H9 (cell line): ENCODE results near the gene NDUFC2. TPM values are rescaled to one million over a fixed set of nuclear protein-coding genes. Genes with fewer than 3 reads are reported as not detected.

Experiments used
- DNase-seq: peaks from one replicate; pipeline ENCODE4 v3.0.0-alpha.2; 2017
- H2AFZ ChIP-seq: one replicate; pipeline ENCODE4 v1.6.1; 2013; ENCODE audit warnings: mild to moderate bottlenecking, low read length, control low read depth, moderate library complexity
- H2AK5ac ChIP-seq: 2 replicates; pipeline ENCODE4 v1.6.1; 2013; ENCODE audit warnings: low read length, control low read depth, mixed read lengths; ENCODE audit not compliant: insufficient read length
- H2BK120ac ChIP-seq: one replicate; pipeline ENCODE4 v1.6.1; 2013; ENCODE audit warnings: low read depth, mild to moderate bottlenecking, low read length, control low read depth, inconsistent platforms; ENCODE audit not compliant: poor library complexity, severe bottlenecking
- H2BK12ac ChIP-seq: 2 replicates; pipeline ENCODE4 v1.6.1; 2013; ENCODE audit warnings: low read length, control low read depth, mixed read lengths, low read depth; ENCODE audit not compliant: insufficient read length
- H2BK15ac ChIP-seq: 2 replicates; pipeline ENCODE4 v1.6.1; 2013; ENCODE audit warnings: low read depth, low read length, control low read depth
- H2BK20ac ChIP-seq: one replicate; pipeline ENCODE4 v1.6.1; 2013; ENCODE audit warnings: low read depth, mild to moderate bottlenecking, low read length, control low read depth, inconsistent platforms; ENCODE audit not compliant: poor library complexity, severe bottlenecking
- H2BK5ac ChIP-seq: 2 replicates; pipeline ENCODE4 v1.6.1; 2013; ENCODE audit warnings: low read length, control low read depth, mixed read lengths; ENCODE audit not compliant: insufficient read length
- H3K14ac ChIP-seq: 2 replicates; pipeline ENCODE4 v1.6.1; 2013; ENCODE audit warnings: low read length, control low read depth; ENCODE audit not compliant: insufficient read depth
- H3K18ac ChIP-seq: 2 replicates; pipeline ENCODE4 v1.6.1; 2013; ENCODE audit warnings: low read depth, mild to moderate bottlenecking, mixed read lengths, low read length, control low read depth; ENCODE audit not compliant: insufficient read length
- H3K23ac ChIP-seq: 2 replicates; pipeline ENCODE4 v1.6.1; 2013; ENCODE audit warnings: low read length, control low read depth, mixed read lengths, low read depth; ENCODE audit not compliant: insufficient read length
- H3K23me2 ChIP-seq: 2 replicates; pipeline ENCODE4 v1.6.1; 2013; ENCODE audit warnings: low read depth, mild to moderate bottlenecking, mixed read lengths, low read length, control low read depth; ENCODE audit not compliant: insufficient read length, poor library complexity, severe bottlenecking
- H3K27ac ChIP-seq: 2 replicates; pipeline ENCODE4 v1.5.1; 2013; ENCODE audit warnings: low read length, control low read depth, mixed read lengths, low read depth; ENCODE audit not compliant: insufficient read length
- H3K27me3 ChIP-seq: 2 replicates; pipeline ENCODE4 v1.6.1; 2013; ENCODE audit warnings: low read length, control low read depth, inconsistent platforms; ENCODE audit not compliant: insufficient read depth
- H3K4ac ChIP-seq: 2 replicates; pipeline ENCODE4 v1.6.1; 2013; ENCODE audit warnings: low read depth, mild to moderate bottlenecking, control low read depth, inconsistent platforms, low read length, moderate library complexity
- H3K4me1 ChIP-seq: 2 replicates; pipeline ENCODE4 v1.6.1; 2013; ENCODE audit warnings: low read length, control low read depth, inconsistent platforms; ENCODE audit not compliant: insufficient read depth
- H3K4me2 ChIP-seq: 2 replicates; pipeline ENCODE4 v1.6.1; 2013; ENCODE audit warnings: low read length, control low read depth, mixed read lengths; ENCODE audit not compliant: insufficient read length, insufficient read depth
- H3K56ac ChIP-seq: 2 replicates; pipeline ENCODE4 v1.6.1; 2013; ENCODE audit warnings: low read depth, mild to moderate bottlenecking, mixed read lengths, low read length, control low read depth; ENCODE audit not compliant: insufficient read length
- H3K79me1 ChIP-seq: 2 replicates; pipeline ENCODE4 v1.6.1; 2013; ENCODE audit warnings: low read depth, mild to moderate bottlenecking, moderate library complexity, low read length, control low read depth, inconsistent platforms; ENCODE audit not compliant: insufficient read depth, poor library complexity, severe bottlenecking
- H3K79me2 ChIP-seq: 2 replicates; pipeline ENCODE4 v1.6.1; 2013; ENCODE audit warnings: low read length, control low read depth, inconsistent platforms; ENCODE audit not compliant: insufficient read depth
- H3K9ac ChIP-seq: 2 replicates; pipeline ENCODE4 v1.6.1; 2013; ENCODE audit warnings: low read length, control low read depth, mixed read lengths; ENCODE audit not compliant: insufficient read length; ENCODE audit errors: extremely low read depth
- H3K9me3 ChIP-seq: one replicate; pipeline ENCODE4 v1.6.1; 2013; ENCODE audit warnings: low read depth, low read length, inconsistent platforms; ENCODE audit not compliant: control insufficient read depth
- H3T11ph ChIP-seq: one replicate; pipeline ENCODE4 v1.6.1; 2013; ENCODE audit warnings: mild to moderate bottlenecking, low read length, control low read depth, inconsistent platforms
- H4K20me1 ChIP-seq: one replicate; pipeline ENCODE4 v1.6.1; 2013; ENCODE audit not compliant: control insufficient read depth, insufficient read length, insufficient read depth
- H4K5ac ChIP-seq: 2 replicates; pipeline ENCODE4 v1.6.1; 2013; ENCODE audit warnings: low read depth, mild to moderate bottlenecking, mixed read lengths, low read length, control low read depth; ENCODE audit not compliant: insufficient read length
- H4K8ac ChIP-seq: replicated peaks from 2 replicates; pipeline ENCODE4 v1.6.1; 2013; ENCODE audit warnings: low read length, control low read depth, mixed read lengths, low read depth; ENCODE audit not compliant: insufficient read length
- H4K91ac ChIP-seq: 2 replicates; pipeline ENCODE4 v1.6.1; 2013; ENCODE audit warnings: low read depth, mild to moderate bottlenecking, moderate library complexity, mixed read lengths, low read length, control low read depth; ENCODE audit not compliant: insufficient read length
- H3K27ac Mint-ChIP-seq, 3 experiments: 2 replicates in 2 of 3; 3 replicates in 1 of 3; pipeline ENCODE4 v1.8.0; 2020 to 2021; ENCODE audit warnings: mixed read lengths in 3 of 3, mild to moderate bottlenecking in 1 of 3, moderate library complexity in 1 of 3
- H3K27me3 Mint-ChIP-seq: 2 replicates; pipeline ENCODE4 v1.8.0; 2021; ENCODE audit warnings: low read depth, mild to moderate bottlenecking, moderate library complexity, mixed read lengths
- H3K36me3 Mint-ChIP-seq, 3 experiments: 2 replicates in 2 of 3; 3 replicates in 1 of 3; pipeline ENCODE4 v1.8.0; 2020 to 2021; ENCODE audit warnings: low read depth in 3 of 3, mixed read lengths in 3 of 3; ENCODE audit not compliant: insufficient read depth in 1 of 3
- H3K4me1 Mint-ChIP-seq, 2 experiments: 2 replicates each; pipeline ENCODE4 v1.8.0; 2020; ENCODE audit warnings: mixed read lengths in 2 of 2
- H3K4me3 Mint-ChIP-seq, 2 experiments: 2 replicates in 1 of 2; 3 replicates in 1 of 2; pipeline ENCODE4 v1.8.0; 2020 to 2021; ENCODE audit warnings: mild to moderate bottlenecking in 2 of 2, mixed read lengths in 2 of 2, moderate library complexity in 1 of 2
- H3K9me3 Mint-ChIP-seq, 2 experiments: 2 replicates in 1 of 2; 3 replicates in 1 of 2; pipeline ENCODE4 v1.8.0; 2020; ENCODE audit warnings: mild to moderate bottlenecking in 2 of 2, mixed read lengths in 2 of 2, moderate library complexity in 1 of 2
- WGBS: extraction: QIAGEN DNeasy Blood & Tissue Kit; methylation state at CpG from one replicate; pipeline ENCODE4 v1.1.7; 2013; ENCODE audit warnings: missing lambda C conversion rate, low lambda C conversion rate, mixed read lengths; ENCODE audit not compliant: insufficient read length; ENCODE audit errors: extremely low coverage; 5-methylcytosine and 5-hydroxymethylcytosine counted together
- total RNA-seq: library from RNA; stranded (reverse); gene quantifications from 2 replicates; pipeline ENCODE4 v1.2.1, GENCODE V29; 2021
- TF ChIP-seq, protein P1 (sequence below): fragments of 200-600 bp; sonication (generic); conservative IDR thresholded peaks from 3 replicates; pipeline ENCODE4 v1.8.0; 2021; ENCODE audit warnings: antibody characterized with exemption, mild to moderate bottlenecking

NDUFC2 gene
- total RNA-seq, 1 experiment from 2014 or later = 247 TPM

DNA sequence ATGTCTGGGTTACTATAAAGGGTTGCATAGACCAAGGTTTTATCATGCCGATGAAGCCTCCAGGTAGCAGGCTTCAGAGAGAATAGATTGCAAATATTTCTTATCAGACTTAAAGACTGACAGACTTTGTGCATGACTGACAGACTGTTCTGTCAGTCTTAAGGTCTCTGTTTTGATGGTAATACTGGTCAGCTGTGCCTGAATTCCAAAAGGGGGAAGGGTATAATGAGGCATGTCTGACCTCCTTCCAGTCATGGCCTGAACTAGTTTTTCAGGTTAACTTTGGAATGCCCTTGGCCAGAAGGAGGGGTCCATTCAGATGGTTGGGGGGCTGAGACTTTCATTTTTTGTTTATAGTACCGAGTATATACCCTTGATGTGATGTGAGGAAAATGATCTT lies 51.9 kb downstream of the NDUFC2 start:
- H2AFZ ChIP-seq = no peak overlapping the region
- no peak overlapping the region for H3K4me3 Mint-ChIP-seq
- H4K5ac ChIP-seq = no peak overlapping the region
- no peaks in the 10 kb centered on the region for H3K27me3 Mint-ChIP-seq
- no peak overlapping the region for H3K4me2 ChIP-seq
- H3K79me1 ChIP-seq = no peaks in the 10 kb centered on the region
- H3K36me3 Mint-ChIP-seq = no peaks in the 10 kb centered on the region; a peak in 1 of 7 replicates
- DNase-seq = no peak
- H4K91ac ChIP-seq = no peak overlapping the region
- no peak overlapping the region for H2BK12ac ChIP-seq
- no peak overlapping the region for H3K27ac ChIP-seq
- peaks cover 5% of the 10 kb centered on the region for H3K23me2 ChIP-seq
- H2AK5ac ChIP-seq = no peak overlapping the region
- no peak overlapping the region for H2BK20ac ChIP-seq
- H3K79me2 ChIP-seq = no peaks in the 10 kb centered on the region
- no peak overlapping the region for H2BK120ac ChIP-seq
- H3K14ac ChIP-seq = no peak overlapping the region
- H3K56ac ChIP-seq = no peak overlapping the region
- no peaks in the 10 kb centered on the region for H3K4me1 ChIP-seq
- no peaks in the 10 kb centered on the region for H3K27me3 ChIP-seq
- no peak overlapping the region for H3K18ac ChIP-seq
- TF ChIP-seq, protein P1, sequence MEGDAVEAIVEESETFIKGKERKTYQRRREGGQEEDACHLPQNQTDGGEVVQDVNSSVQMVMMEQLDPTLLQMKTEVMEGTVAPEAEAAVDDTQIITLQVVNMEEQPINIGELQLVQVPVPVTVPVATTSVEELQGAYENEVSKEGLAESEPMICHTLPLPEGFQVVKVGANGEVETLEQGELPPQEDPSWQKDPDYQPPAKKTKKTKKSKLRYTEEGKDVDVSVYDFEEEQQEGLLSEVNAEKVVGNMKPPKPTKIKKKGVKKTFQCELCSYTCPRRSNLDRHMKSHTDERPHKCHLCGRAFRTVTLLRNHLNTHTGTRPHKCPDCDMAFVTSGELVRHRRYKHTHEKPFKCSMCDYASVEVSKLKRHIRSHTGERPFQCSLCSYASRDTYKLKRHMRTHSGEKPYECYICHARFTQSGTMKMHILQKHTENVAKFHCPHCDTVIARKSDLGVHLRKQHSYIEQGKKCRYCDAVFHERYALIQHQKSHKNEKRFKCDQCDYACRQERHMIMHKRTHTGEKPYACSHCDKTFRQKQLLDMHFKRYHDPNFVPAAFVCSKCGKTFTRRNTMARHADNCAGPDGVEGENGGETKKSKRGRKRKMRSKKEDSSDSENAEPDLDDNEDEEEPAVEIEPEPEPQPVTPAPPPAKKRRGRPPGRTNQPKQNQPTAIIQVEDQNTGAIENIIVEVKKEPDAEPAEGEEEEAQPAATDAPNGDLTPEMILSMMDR = no peak
- no peaks in the 10 kb centered on the region for H4K20me1 ChIP-seq
- no peaks in the 10 kb centered on the region for H3K9me3 ChIP-seq
- H3K23ac ChIP-seq = no peak overlapping the region
- no peak overlapping the region for H3K4ac ChIP-seq
- H3K4me1 Mint-ChIP-seq = peaks cover 6 to 13% of the 10 kb centered on the region in 2 experiments
- peaks cover 0 to 5% of the 10 kb centered on the region in 2 experiments; a peak in 2 of 5 replicates for H3K9me3 Mint-ChIP-seq
- H3K9ac ChIP-seq = no peak overlapping the region
- no peak overlapping the region for H4K8ac ChIP-seq
- no peak overlapping the region for H3T11ph ChIP-seq
- WGBS = no CpG with 5 or more reads among the region's 2 CpGs
- no peak overlapping the region for H2BK5ac ChIP-seq
- H2BK15ac ChIP-seq = no peak overlapping the region
- no peak overlapping the region for H3K27ac Mint-ChIP-seq
